LoVo (cell line): Measurements from ENCODE around the gene SLCO1C1.
A peak's percentile ranks its signal among the peaks of the same experiment; 100 is the strongest.
"Not testable (repeated sequence)": the region's sequence is repeated elsewhere in the genome, so short reads cannot be mapped to it uniquely, and the experiment has no call there.

ENCODE experiments used
- DNase-seq: peaks from one replicate; pipeline ENCODE4 v3.0.0-alpha.2; 2016; ENCODE audit warnings: low spot score

The SLCO1C1 gene, protein sequence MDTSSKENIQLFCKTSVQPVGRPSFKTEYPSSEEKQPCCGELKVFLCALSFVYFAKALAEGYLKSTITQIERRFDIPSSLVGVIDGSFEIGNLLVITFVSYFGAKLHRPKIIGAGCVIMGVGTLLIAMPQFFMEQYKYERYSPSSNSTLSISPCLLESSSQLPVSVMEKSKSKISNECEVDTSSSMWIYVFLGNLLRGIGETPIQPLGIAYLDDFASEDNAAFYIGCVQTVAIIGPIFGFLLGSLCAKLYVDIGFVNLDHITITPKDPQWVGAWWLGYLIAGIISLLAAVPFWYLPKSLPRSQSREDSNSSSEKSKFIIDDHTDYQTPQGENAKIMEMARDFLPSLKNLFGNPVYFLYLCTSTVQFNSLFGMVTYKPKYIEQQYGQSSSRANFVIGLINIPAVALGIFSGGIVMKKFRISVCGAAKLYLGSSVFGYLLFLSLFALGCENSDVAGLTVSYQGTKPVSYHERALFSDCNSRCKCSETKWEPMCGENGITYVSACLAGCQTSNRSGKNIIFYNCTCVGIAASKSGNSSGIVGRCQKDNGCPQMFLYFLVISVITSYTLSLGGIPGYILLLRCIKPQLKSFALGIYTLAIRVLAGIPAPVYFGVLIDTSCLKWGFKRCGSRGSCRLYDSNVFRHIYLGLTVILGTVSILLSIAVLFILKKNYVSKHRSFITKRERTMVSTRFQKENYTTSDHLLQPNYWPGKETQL

DNA sequence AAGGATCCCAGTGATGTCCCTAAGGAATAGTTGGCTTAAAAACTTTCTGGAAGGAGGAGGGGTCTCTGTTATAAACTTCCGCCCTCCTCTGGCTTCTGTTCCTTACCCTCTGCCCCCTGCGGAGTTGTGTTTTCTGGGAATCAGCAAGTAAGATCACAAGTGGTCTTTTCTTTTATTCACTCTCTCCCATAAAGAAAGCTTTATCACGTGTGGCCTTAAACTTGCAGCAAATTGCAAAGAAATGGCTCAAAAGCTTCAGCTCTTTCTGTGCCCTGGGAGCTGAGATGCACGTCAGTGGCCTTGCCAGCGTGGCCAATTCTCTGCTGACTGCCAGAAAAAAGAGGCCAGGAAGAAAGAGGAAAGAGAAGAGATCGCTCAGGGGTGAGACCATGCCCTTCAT, at the start of gene SLCO1C1:
TSS of gene SLCO1C1 (plus strand) at position 101 of the 400 bp plus-strand sequence. CDS start 4,245 bp downstream, outside the sequence.
- no peak for DNase-seq

DNA sequence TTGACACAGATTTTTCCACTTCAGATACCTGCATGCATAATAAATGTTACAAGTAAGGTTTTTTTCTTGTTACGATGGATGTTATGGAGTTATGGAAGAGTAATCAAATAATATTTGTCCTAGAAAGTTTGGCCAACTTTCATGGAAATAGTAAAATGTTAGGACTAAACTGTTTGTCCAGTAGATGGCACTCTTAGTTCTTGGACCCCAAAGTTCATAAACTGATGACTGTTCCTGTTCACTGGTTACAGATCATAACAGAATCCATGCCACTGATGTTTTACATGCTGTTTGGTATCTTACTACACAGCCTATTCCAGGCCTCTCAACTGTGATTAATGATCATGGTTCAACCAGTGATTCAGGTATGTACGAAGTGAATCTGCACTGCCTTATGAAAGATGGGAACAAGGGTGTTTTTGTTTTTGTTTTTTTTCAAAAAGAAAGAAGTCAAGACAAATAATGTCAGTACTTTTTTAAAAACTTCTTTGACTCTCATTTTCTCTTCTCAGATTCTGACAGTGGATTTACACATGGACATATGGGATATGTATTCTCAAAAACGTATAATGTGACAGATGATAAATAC, 48.8 kb upstream of the SLCO1C1 start:
- peak; percentile 68 for DNase-seq

DNA sequence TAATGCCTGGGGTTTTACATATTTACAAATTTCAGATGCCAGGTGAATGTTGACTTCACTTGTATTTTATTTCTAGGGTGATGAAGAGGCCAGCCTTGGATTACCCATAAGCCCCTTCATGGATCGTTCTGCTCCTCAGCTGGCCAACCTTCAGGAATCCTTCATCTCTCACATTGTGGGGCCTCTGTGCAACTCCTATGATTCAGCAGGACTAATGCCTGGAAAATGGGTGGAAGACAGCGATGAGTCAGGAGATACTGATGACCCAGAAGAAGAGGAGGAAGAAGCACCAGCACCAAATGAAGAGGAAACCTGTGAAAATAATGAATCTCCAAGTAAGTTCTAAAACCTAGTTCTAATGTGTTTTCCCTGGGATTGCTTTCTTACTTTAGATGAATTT, 41.3 kb upstream of the SLCO1C1 start:
- DNase-seq: no peak

DNA sequence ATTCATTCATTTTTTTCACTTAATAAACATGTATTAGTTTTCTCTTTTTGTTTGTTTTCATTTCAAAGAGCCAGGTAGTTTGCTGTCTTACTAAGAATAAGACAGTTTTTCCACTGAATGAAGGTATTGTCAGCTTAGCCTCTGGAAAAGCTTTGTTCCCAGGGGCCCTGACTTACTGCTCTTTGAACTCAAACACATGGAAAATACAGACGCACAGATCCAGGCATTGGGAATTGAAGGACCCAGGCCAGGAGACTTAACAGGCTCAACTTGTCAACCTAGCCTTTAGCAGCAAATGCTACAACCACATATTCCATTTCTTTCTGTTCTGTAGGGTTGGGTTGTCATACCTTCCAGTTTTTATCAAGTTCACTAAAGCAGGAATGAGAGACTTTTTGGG, 38.5 kb upstream of the SLCO1C1 start:
- DNase-seq: no peak

DNA sequence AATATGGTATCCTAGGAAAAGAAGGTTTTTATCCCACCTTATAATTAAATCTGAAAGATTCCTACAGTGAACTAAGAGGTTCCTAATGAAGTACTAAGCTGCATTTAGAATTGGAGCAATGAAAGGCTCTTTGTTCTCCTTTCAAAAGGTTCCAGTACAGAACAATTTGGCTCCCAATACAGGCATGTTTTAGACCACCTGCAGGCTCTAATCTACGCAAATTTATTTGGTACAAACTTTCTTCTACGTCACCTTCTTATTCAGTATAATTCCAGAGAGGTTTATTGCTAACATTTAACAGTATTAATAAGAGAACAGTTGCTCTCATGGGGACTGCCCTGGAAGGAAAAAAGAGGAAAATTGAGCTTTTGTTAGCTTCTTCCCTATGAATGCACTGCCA, 37.6 kb upstream of the SLCO1C1 start:
- no peak for DNase-seq

DNA sequence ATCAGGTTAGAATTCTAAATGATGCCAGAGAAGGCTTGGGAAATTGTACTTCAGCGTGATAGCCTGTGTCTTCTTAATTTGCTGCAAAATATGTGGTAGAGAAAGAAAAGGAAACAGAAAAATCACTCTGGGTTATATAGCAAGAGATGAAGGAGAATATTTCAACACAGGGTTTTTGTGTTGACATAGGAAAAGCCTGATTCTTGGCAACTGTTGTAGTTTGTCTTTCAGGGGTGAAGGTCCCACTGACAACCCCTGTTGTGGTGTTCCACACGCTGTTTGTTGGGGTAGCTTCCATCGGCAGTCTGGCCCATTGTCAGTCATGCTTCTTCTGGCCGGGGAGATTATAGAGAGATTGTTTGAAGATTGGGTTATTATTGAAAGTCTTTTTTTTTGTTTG, 13.8 kb upstream of the SLCO1C1 start:
- no peak for DNase-seq

DNA sequence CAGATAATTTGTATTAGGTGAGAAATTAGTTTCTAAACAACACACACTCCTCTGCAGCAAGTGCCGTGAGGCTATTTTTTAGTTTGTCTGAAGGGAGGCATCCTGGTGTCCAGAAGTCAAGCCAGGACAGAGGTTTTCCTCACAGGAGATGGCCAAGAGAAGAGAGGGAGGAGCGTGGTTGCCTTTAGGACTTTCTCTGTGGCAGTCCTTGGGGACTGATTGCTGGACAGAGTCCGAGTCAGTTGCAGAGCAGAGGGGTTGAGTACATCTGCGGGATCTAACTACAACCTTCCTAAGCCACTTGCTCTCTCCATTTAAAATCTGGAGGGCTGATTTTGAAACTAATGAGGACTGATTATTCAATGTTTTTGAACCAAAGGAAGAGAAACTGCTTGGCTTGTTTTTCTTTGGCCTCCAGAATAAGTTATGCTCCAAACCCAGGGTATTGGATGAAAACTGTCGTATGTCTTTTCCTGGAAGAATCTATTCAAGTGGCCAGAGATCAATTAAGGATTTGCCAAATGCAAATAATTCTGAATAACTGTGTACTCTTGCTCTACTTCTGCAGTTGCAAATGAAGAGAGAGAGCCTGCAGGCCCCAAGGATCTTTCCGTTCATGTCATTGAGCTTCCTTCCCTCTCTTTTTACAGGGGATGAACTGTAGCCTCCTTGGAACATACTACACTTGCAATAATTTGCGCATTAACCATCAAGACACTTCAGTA, 1.2 kb downstream of the SLCO1C1 start:
- no peak for DNase-seq

DNA sequence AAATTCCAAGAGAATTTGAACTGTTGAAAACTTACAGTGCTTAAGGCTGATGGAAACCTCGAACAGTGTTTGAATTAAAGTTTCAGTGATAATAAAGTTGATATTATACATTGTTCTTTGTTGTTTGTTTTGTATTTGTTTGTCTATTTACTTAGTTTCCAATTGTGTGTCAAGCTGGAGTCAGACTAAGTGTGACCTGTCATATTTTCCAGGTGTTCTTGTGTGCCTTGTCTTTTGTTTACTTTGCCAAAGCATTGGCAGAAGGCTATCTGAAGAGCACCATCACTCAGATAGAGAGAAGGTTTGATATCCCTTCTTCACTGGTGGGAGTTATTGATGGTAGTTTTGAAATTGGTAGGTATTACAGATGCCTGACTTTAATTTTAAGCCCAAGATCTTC, 6.0 kb downstream of the SLCO1C1 start:
- DNase-seq: no peak

DNA sequence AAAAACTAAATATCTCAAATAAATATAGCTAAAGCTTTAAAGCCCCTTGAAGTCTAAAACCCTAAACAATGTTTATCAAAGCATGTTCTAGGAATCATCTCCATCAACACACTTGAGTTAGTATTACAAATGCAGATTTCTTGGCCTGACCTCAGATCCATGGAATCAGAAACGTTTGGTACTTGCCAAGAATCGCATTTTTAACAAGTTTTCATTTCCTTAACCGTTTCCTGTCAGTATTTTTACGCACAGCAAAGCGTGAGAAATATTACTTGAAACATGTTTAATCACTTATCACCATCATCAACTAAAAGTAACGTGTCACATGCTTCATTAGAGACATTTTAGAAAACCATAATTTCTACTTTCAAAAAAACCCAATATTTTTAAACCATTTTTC, 9.7 kb downstream of the SLCO1C1 start:
- no peak for DNase-seq

DNA sequence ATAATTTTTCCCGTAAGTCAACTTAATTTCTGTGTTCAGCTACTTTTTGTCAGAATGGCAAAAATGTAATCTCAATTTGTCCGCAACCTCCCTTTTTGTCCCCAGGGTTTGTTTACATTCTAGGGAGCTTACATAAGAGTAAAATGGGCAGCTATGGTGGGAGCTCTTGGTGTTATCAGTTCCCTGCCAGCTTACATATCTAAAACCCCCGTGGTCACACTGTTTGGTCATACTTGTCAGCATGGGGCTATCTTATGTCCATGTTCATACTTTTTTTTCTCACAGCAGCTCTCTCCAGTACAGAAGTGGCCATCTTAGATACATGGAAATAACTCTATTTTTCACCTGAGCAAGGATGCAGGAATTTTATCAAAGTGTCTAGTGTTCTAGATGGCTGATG, 16.7 kb downstream of the SLCO1C1 start:
- DNase-seq: no peak

DNA sequence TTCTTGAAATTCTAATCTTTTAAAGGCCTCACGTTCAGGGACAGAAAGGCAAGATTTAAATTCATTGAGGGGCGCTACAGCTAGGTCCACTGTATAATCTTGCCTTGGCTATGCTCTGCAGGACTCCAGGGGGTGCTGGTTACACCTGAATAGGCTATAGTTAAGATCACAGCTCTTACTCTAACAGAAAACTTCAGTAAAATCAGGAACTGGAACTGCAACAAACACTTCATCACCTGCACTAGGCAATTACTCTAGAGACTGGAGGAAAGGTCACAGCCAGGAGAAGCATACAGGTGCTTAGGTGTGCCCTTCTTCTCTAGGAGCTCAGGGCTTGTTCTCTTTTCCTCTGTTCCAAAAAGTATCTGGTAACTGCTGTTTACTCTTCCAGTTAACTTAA, 20.9 kb downstream of the SLCO1C1 start:
- peak; percentile 6 for DNase-seq

DNA sequence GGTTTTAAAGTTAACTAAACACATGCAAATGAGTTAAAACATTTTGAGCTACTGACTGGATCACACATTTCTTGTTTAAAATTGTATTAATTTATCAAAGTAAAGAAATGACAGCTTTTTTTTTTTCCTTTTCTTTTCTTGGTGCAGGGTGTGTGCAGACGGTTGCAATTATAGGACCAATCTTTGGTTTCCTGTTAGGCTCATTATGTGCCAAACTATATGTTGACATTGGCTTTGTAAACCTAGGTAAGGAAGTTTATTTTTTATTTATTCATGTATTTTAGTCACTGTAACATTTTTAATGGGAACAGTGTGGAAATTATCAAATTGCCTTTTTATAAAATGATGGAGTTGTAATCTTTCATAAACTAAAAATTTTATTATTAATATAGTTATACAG, 21.9 kb downstream of the SLCO1C1 start:
- no peak for DNase-seq

DNA sequence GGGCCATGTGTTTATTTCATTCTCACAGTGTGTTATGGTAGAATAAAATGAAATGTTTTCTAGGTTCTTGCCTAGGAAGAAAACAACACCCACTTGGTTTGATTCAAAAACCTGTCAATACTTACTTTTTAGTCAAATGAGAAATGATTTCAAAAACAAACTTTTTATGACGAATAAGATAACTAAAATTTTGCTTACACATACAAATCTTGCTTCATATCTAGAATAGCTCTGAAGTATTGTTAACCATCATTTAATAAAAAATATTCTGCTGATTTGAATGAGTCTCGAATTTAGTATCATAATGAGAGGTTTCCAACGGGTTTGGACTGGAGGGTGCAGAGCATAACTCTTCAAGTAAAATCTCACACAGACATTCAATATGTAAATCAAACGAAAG, 23.2 kb downstream of the SLCO1C1 start:
- DNase-seq: no peak

DNA sequence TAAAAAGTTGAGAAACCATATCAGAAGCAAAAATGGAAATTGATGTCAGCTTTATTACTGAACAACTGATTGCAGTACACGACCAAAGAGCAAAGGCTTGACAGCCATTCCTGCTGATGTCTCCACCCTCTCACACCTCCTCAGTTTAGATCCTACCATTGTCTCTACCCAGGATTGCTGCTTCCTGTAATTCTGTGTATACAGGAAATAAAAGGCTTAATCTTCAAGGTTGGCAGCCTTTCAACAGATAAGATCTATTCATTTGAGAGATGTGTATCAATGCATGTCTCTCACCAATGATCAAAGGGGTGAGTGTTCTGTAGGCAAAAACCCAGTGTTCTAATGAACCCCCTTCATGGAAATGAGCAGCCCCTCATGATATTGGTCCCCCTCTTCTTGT, 27.0 kb downstream of the SLCO1C1 start:
- no peak for DNase-seq

DNA sequence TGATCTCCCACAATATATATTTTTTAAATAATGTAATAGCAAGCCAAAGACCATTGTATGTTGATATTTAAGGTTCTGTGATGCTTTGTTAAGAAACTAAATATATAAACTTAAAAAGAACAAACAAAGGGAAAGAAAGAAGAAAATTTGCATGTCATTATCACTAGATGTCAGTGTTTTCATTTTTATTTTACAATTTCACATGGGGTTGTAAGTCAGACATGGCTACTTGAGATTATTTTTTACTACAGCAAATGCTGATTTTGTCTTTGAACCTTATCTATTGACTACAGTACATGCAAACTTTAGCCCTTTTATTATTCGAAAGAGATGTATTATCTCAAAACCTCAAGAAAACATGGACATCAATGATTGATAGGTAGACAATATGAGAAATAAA, 36.1 kb downstream of the SLCO1C1 start:
- no peak for DNase-seq

DNA sequence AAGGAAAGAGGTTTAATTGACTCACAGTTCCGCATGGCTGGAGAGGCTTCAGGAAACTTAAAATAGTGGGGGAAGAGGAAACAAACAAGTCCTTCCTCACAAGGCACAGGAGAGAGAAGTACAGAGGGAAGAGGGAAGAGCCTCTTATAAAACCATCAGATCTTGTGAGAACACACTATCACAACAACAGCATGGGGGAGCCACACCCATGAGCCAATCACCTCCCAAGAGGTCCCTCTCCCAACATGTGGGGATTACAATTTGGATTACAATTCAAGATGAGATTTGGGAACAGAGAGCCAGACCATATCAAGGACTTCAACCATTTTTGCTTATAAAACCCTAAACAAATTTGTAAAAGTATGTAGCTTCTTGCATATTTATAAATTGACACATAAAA, 45.8 kb downstream of the SLCO1C1 start:
- no peak for DNase-seq

DNA sequence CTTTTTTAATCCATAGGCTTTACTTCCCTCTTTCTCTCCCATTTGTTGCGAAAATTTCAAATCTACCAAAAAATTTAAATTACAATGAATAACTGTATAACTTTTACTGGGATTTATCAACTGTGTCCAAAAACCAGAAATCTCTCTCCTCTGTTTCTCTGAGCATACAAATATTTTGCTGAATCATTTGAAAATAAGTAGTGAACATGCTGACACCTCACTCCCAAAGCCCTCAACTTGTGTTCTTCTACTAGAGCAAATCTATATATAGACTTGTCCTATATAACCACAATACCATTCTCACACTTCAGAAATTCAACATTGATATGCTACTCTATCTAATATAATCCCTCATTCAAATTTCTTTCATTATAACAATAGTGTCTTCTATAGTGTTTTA, 53.1 kb downstream of the SLCO1C1 start:
- no peak for DNase-seq

DNA sequence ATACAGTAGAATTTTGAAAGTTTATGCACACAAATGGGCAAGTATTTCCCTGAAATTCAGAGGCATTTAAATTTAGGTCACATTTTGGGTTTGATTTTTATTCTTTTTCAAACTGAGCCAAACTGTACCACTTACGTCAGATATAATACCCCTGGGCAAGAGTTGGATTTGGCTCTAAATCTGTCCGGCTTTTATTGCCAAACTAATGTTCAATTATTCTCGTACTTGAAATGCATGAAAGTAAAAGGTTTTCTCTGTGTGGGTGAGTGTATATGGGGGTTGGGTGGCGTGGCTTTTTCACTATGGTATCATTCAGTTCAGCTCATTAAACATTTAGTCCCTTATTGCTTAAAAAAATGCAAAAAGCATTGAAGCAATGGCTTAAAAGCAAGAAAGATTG, 55.9 kb downstream of the SLCO1C1 start:
- no peak for DNase-seq

DNA sequence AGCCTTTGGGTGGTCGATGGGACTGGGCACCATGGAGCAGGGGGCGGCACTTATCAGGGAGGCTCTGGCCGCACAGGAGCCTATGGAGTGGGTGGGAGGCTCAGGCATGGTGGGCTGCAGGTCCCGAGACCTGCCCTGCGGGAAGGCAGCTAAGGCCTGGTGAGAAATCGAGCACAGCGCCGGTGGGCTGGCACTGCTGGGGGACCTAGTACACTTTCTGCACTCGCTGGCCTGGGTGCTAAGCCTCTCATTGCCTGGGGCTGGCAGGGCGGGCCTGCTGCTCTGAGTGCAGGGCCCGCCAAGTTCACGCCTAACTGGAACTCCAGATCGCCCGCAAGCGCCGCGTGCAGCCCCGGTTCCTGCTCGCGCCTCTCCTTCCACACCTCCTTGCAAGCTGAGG, 82.3 kb downstream of the SLCO1C1 start:
- DNase-seq: no peak

DNA sequence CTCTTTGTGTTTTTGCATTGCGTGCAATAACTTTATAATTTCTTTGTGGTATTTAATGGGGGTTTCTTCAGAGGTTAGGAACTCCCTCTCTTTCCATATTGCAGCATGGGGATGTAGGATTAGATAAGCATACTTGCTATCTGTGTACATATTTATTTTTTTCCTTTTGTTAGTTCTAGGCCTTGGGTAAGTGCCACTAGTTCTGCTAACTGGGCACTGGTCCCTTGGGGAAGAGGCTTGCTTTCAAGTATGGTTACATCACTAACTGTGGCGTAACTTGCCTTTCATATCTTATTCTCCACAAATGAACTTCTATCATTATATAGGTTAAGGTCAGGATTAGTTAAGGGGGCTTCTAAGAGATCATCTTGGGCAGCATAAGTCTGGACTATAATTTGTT, 83.8 kb downstream of the SLCO1C1 start:
- DNase-seq: no peak

DNA sequence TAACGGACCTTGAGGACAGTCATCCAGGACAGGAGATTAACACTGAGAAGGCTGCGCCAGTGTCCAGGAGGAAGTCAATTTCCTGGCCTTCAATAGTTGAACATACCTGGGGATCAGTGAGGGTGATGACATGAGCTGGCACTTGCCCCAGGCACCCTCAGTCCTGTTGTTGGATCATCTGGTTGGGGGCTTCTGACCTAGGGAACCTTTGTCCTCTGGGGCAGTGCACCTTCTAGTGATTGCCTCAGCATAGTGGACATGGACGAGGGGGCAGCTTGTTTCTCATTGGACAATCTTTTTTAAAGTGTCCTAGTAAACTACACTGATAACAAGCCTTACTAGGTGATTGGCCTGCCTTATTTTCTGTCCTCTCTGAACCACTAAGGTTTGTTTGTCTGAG, 84.8 kb downstream of the SLCO1C1 start:
- DNase-seq: not testable (repeated sequence)

DNA sequence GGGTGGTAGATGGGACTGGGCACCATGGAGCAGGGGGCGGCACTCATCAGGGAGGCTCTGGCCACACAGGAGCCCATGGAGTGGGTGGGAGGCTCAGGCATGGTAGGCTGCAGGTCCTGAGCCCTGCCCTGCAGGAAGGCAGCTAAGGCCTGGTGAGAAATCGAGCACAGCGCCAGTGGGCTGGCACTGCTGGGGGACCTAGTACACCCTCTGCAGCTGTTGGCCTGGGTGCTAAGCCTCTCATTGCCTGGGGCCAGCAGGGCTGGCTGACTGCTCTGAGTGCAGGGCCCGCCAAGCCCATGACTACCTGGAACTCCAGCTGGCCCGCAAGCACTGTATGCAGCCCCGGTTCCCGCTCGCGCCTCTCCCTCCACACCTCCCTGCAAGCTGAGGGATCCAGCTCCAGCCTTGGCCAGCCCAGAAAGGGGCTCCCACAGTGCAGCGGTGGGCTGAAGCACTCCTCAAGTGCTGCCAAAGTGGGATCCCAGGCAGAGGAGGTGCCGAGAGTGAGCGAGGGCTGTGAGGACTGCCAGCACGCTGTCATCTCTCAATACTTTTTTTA, 88.7 kb downstream of the SLCO1C1 start:
- DNase-seq: not testable (repeated sequence)
